22Rv1 (cell line): ENCODE results near the gene GSTP1.

ENCODE experiments used
- CTCF ChIP-seq: fragments of 450-650 bp; IDR thresholded peaks from 2 replicates; pipeline ENCODE4 v1.5.1; 2017; ENCODE audit warnings: mild to moderate bottlenecking
- ZFX ChIP-seq: fragments of 450-650 bp; IDR thresholded peaks from 2 replicates; pipeline ENCODE4 v1.6.1; 2017; ENCODE audit warnings: antibody characterized with exemption, borderline replicate concordance

GRCh38 chr11:67564230-67564629, 19.4 kb upstream of the GSTP1 start:
- no peak for TF ChIP-seq CTCF
- no peak for TF ChIP-seq ZFX
